GM23338 (cell line): ENCODE measurements around the gene RPL10. TPM values are rescaled to one million over a fixed set of nuclear protein-coding genes. Genes with fewer than 3 reads are reported as not detected.

ENCODE experiments used
- ATAC-seq: fragments of 200-7000 bp; cut with Tn5 transposase; 3 replicates; pipeline ENCODE4 v1.9.1; 2020
- DNase-seq: peaks from one replicate; pipeline ENCODE4 v3.0.0-alpha.2; 2015; ENCODE audit warnings: low spot score
- H2AFZ ChIP-seq: fragments of 200-600 bp; sonication (generic); 2 replicates; pipeline ENCODE4 v1.8.0; 2016; ENCODE audit warnings: antibody characterized with exemption, mild to moderate bottlenecking, moderate library complexity
- H3F3A ChIP-seq: fragments of 200-600 bp; sonication (generic); replicated peaks from 2 replicates; pipeline ENCODE4 v1.8.0; 2017; ENCODE audit warnings: antibody characterized with exemption, mixed run types, low read depth
- H3K27ac ChIP-seq: fragments of 200-600 bp; sonication (generic); 2 replicates; pipeline ENCODE4 v1.6.1; 2016; ENCODE audit warnings: low read depth
- H3K27me3 ChIP-seq: fragments of 200-600 bp; sonication (generic); 2 replicates; pipeline ENCODE4 v1.8.0; 2016; ENCODE audit warnings: mild to moderate bottlenecking, mixed run types, moderate library complexity; ENCODE audit not compliant: insufficient read depth
- H3K36me3 ChIP-seq: fragments of 200-600 bp; sonication (generic); 2 replicates; pipeline ENCODE4 v1.8.0; 2016; ENCODE audit warnings: mild to moderate bottlenecking; ENCODE audit not compliant: insufficient read depth
- H3K4me1 ChIP-seq: fragments of 200-600 bp; sonication (generic); 2 replicates; pipeline ENCODE4 v1.8.0; 2016; ENCODE audit warnings: mild to moderate bottlenecking, moderate library complexity; ENCODE audit not compliant: insufficient read depth
- H3K4me2 ChIP-seq: fragments of 200-600 bp; sonication (generic); 2 replicates; pipeline ENCODE4 v1.7.1; 2017; ENCODE audit warnings: mixed run types
- H3K4me3 ChIP-seq: fragments of 200-600 bp; sonication (generic); 2 replicates; pipeline ENCODE4 v1.6.1; 2016; ENCODE audit warnings: mixed run types
- H3K79me2 ChIP-seq: fragments of 200-600 bp; sonication (generic); replicated peaks from 2 replicates; pipeline ENCODE4 v1.8.0; 2017; ENCODE audit warnings: mild to moderate bottlenecking; ENCODE audit not compliant: insufficient read depth
- H3K9me2 ChIP-seq: fragments of 200-600 bp; sonication (generic); 2 replicates; pipeline ENCODE4 v1.8.0; 2017; ENCODE audit not compliant: insufficient read depth
- H4K20me1 ChIP-seq: fragments of 200-600 bp; sonication (generic); replicated peaks from 2 replicates; pipeline ENCODE4 v1.8.0; 2017; ENCODE audit warnings: mild to moderate bottlenecking; ENCODE audit not compliant: insufficient read depth
- H3K27ac Mint-ChIP-seq: 2 replicates; pipeline ENCODE4 v1.8.0; 2020; ENCODE audit warnings: inconsistent platforms, mild to moderate bottlenecking, moderate library complexity, mixed read lengths
- H3K27me3 Mint-ChIP-seq: 3 replicates; pipeline ENCODE4 v1.8.0; 2022; ENCODE audit warnings: low read depth, mild to moderate bottlenecking, moderate library complexity, mixed read lengths, inconsistent platforms; ENCODE audit not compliant: insufficient read depth, poor library complexity
- H3K36me3 Mint-ChIP-seq: 3 replicates; pipeline ENCODE4 v1.8.0; 2021; ENCODE audit warnings: low read depth, mild to moderate bottlenecking, inconsistent platforms, moderate library complexity, mixed read lengths
- H3K4me1 Mint-ChIP-seq: 3 replicates; pipeline ENCODE4 v1.8.0; 2020; ENCODE audit warnings: mild to moderate bottlenecking, inconsistent platforms, mixed read lengths
- H3K4me3 Mint-ChIP-seq: 3 replicates; pipeline ENCODE4 v1.8.0; 2021; ENCODE audit warnings: moderate library complexity, mild to moderate bottlenecking, inconsistent platforms, mixed read lengths
- H3K9me3 Mint-ChIP-seq: 3 replicates; pipeline ENCODE4 v1.8.0; 2020; ENCODE audit warnings: moderate library complexity, mild to moderate bottlenecking, inconsistent platforms, mixed read lengths
- CREB1 ChIP-seq: fragments of 250-450 bp; sonication (Bioruptor Pico); IDR thresholded peaks from 2 replicates; pipeline ENCODE4 v1.5.0; 2020; ENCODE audit warnings: low read depth, mild to moderate bottlenecking, moderate library complexity
- EZH2 ChIP-seq: fragments of 200-600 bp; sonication (generic); IDR thresholded peaks from one replicate; pipeline ENCODE4 v1.8.0; 2017; ENCODE audit warnings: antibody characterized with exemption, mild to moderate bottlenecking, low read depth; ENCODE audit not compliant: unreplicated experiment
- EZH2phosphoT487 ChIP-seq: fragments of 200-600 bp; sonication (generic); IDR thresholded peaks from one replicate; pipeline ENCODE4 v1.8.1; 2018; ENCODE audit warnings: antibody characterized with exemption; ENCODE audit not compliant: unreplicated experiment
- JUNB ChIP-seq: IDR thresholded peaks from one replicate; pipeline ENCODE4 v1.6.1; 2016; ENCODE audit warnings: antibody characterized with exemption; ENCODE audit not compliant: unreplicated experiment
- NANOG ChIP-seq: IDR thresholded peaks from 2 replicates; pipeline ENCODE4 v1.6.1; 2016; ENCODE audit warnings: antibody characterized with exemption, borderline replicate concordance
- POLR2AphosphoS5 ChIP-seq: IDR thresholded peaks from 2 replicates; pipeline ENCODE4 v1.6.1; 2016; ENCODE audit warnings: antibody characterized with exemption, low read depth
- STAT1 ChIP-seq: IDR thresholded peaks from one replicate; pipeline ENCODE4 v1.6.1; 2016; ENCODE audit warnings: antibody characterized with exemption; ENCODE audit not compliant: unreplicated experiment
- ZNF114 ChIP-seq: fragments of 250-450 bp; sonication (Bioruptor Pico); IDR thresholded peaks from 2 replicates; pipeline ENCODE4 v1.5.0; 2020; ENCODE audit warnings: mild to moderate bottlenecking, moderate library complexity
- polyA plus RNA-seq: library from polyadenylated mRNA; unstranded; fragments of >200 nt; fragmentation: Nextera tagmentation; extraction: Ambion mirVana; gene quantifications from 2 replicates; pipeline ENCODE4 v1.2.1, GENCODE V29; 2016
- total RNA-seq: library from RNA; depleted of rRNA; stranded (reverse); fragments of >200 nt; shearing (Covaris generic); gene quantifications from 2 replicates; pipeline ENCODE4 v1.2.3, GENCODE V29; 2014
- TF ChIP-seq, protein P1 (sequence below): fragments of 250-450 bp; sonication (Bioruptor Pico); IDR thresholded peaks from 2 replicates; pipeline ENCODE4 v1.5.0; 2020; ENCODE audit warnings: mild to moderate bottlenecking, moderate library complexity
- TF ChIP-seq, protein P2 (sequence below): IDR thresholded peaks from 2 replicates; pipeline ENCODE4 v1.6.1; 2016; ENCODE audit warnings: antibody characterized with exemption
- TF ChIP-seq, protein P3 (sequence below): IDR thresholded peaks from one replicate; pipeline ENCODE4 v1.6.1; 2018; ENCODE audit warnings: antibody characterized with exemption; ENCODE audit not compliant: unreplicated experiment

RPL10 gene
- total and polyA plus RNA-seq, 2 experiments from 2014 or later, result 1,696 to 4,929 TPM

DNA sequence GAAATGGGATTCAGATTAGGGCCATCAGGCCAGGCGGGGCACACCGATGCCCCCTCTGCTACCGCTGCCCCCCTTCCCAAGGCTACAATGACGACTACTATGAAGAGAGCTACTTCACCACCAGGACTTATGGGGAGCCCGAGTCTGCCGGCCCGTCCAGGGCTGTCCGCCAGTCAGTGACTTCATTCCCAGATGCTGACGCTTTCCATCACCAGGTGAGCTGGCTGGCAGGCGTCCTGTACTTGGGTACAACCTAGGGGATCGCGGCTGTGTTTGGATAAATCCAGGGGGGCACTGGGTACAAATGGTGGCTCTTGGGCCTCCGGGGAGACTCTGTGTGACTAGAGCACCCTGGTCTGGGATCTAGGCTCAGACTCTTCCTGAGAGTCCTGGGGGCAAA, 18.0 kb upstream of the RPL10 start:
- TF ChIP-seq POLR2AphosphoS5 (no peak), JUNB (no peak), STAT1 (no peak), NANOG (no peak), EZH2phosphoT487 (no peak), EZH2 (no peak), ZNF114 (CRISPR knock-in tag) (no peak), CREB1 (CRISPR knock-in tag) (no peak)
- TF ChIP-seq, protein P1, sequence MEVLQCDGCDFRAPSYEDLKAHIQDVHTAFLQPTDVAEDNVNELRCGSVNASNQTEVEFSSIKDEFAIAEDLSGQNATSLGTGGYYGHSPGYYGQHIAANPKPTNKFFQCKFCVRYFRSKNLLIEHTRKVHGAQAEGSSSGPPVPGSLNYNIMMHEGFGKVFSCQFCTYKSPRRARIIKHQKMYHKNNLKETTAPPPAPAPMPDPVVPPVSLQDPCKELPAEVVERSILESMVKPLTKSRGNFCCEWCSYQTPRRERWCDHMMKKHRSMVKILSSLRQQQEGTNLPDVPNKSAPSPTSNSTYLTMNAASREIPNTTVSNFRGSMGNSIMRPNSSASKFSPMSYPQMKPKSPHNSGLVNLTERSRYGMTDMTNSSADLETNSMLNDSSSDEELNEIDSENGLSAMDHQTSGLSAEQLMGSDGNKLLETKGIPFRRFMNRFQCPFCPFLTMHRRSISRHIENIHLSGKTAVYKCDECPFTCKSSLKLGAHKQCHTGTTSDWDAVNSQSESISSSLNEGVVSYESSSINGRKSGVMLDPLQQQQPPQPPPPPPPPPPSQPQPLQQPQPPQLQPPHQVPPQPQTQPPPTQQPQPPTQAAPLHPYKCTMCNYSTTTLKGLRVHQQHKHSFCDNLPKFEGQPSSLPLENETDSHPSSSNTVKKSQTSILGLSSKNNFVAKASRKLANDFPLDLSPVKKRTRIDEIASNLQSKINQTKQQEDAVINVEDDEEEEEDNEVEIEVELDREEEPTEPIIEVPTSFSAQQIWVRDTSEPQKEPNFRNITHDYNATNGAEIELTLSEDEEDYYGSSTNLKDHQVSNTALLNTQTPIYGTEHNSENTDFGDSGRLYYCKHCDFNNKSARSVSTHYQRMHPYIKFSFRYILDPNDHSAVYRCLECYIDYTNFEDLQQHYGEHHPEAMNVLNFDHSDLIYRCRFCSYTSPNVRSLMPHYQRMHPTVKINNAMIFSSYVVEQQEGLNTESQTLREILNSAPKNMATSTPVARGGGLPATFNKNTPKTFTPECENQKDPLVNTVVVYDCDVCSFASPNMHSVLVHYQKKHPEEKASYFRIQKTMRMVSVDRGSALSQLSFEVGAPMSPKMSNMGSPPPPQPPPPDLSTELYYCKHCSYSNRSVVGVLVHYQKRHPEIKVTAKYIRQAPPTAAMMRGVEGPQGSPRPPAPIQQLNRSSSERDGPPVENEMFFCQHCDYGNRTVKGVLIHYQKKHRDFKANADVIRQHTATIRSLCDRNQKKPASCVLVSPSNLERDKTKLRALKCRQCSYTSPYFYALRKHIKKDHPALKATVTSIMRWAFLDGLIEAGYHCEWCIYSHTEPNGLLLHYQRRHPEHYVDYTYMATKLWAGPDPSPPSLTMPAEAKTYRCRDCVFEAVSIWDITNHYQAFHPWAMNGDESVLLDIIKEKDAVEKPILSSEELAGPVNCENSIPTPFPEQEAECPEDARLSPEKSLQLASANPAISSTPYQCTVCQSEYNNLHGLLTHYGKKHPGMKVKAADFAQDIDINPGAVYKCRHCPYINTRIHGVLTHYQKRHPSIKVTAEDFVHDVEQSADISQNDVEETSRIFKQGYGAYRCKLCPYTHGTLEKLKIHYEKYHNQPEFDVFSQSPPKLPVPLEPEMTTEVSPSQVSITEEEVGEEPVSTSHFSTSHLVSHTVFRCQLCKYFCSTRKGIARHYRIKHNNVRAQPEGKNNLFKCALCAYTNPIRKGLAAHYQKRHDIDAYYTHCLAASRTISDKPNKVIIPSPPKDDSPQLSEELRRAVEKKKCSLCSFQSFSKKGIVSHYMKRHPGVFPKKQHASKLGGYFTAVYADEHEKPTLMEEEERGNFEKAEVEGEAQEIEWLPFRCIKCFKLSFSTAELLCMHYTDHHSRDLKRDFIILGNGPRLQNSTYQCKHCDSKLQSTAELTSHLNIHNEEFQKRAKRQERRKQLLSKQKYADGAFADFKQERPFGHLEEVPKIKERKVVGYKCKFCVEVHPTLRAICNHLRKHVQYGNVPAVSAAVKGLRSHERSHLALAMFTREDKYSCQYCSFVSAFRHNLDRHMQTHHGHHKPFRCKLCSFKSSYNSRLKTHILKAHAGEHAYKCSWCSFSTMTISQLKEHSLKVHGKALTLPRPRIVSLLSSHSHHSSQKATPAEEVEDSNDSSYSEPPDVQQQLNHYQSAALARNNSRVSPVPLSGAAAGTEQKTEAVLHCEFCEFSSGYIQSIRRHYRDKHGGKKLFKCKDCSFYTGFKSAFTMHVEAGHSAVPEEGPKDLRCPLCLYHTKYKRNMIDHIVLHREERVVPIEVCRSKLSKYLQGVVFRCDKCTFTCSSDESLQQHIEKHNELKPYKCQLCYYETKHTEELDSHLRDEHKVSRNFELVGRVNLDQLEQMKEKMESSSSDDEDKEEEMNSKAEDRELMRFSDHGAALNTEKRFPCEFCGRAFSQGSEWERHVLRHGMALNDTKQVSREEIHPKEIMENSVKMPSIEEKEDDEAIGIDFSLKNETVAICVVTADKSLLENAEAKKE, result no peak
- TF ChIP-seq, protein P2, sequence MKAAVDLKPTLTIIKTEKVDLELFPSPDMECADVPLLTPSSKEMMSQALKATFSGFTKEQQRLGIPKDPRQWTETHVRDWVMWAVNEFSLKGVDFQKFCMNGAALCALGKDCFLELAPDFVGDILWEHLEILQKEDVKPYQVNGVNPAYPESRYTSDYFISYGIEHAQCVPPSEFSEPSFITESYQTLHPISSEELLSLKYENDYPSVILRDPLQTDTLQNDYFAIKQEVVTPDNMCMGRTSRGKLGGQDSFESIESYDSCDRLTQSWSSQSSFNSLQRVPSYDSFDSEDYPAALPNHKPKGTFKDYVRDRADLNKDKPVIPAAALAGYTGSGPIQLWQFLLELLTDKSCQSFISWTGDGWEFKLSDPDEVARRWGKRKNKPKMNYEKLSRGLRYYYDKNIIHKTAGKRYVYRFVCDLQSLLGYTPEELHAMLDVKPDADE, result no peak
- TF ChIP-seq, protein P3, sequence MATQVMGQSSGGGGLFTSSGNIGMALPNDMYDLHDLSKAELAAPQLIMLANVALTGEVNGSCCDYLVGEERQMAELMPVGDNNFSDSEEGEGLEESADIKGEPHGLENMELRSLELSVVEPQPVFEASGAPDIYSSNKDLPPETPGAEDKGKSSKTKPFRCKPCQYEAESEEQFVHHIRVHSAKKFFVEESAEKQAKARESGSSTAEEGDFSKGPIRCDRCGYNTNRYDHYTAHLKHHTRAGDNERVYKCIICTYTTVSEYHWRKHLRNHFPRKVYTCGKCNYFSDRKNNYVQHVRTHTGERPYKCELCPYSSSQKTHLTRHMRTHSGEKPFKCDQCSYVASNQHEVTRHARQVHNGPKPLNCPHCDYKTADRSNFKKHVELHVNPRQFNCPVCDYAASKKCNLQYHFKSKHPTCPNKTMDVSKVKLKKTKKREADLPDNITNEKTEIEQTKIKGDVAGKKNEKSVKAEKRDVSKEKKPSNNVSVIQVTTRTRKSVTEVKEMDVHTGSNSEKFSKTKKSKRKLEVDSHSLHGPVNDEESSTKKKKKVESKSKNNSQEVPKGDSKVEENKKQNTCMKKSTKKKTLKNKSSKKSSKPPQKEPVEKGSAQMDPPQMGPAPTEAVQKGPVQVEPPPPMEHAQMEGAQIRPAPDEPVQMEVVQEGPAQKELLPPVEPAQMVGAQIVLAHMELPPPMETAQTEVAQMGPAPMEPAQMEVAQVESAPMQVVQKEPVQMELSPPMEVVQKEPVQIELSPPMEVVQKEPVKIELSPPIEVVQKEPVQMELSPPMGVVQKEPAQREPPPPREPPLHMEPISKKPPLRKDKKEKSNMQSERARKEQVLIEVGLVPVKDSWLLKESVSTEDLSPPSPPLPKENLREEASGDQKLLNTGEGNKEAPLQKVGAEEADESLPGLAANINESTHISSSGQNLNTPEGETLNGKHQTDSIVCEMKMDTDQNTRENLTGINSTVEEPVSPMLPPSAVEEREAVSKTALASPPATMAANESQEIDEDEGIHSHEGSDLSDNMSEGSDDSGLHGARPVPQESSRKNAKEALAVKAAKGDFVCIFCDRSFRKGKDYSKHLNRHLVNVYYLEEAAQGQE, result no peak
- peaks cover 18% of the 10 kb centered on the region for H3K4me1 Mint-ChIP-seq
- H3K36me3 Mint-ChIP-seq, result peaks cover 20% of the 10 kb centered on the region
- Histone ChIP-seq H3K79me2 (peaks cover 11% of the 10 kb centered on the region), H4K20me1 (no peaks in the 10 kb centered on the region), H3K4me2 (peak overlapping the region; percentile 80), H3K36me3 (no peaks in the 10 kb centered on the region), H3K4me1 (peaks cover 4% of the 10 kb centered on the region; the same call in 1 of the 2 replicates), H3K27me3 (no peaks in the 10 kb centered on the region), H3K9me2 (no peaks in the 10 kb centered on the region), H3F3A (no peaks in the 10 kb centered on the region), H3K4me3 (peak overlapping the region; percentile 75), H2AFZ (no peak overlapping the region), H3K27ac (peak overlapping the region; percentile 97)
- no peaks in the 10 kb centered on the region for H3K9me3 Mint-ChIP-seq
- H3K27me3 Mint-ChIP-seq, result peaks cover 12% of the 10 kb centered on the region
- H3K4me3 Mint-ChIP-seq, result peak overlapping the region; percentile 87
- ATAC-seq (no peak), DNase-seq (no peak)
- peak overlapping the region; percentile 97 for H3K27ac Mint-ChIP-seq
